ENCODE measurements around the gene FALEC.

The FALEC gene

GRCh38 chr1:150548324-150548631 is 32.7 kb downstream of the FALEC start:
- no peak for DNase-seq

- DNase-seq = peak; percentile 67
Observed at GRCh38 chr1:150548632-150549495, 33.3 kb downstream of the FALEC start, which contains the start of gene ADAMTSL4. Gene ADAMTSL4, plus strand, starts transcription at chr1:150549408. Its CDS starts 2,881 bp downstream, at chr1:150552289.

- DNase-seq = no peak
Observed at GRCh38 chr1:150549496-150550221, 34.1 kb downstream of the FALEC start.

DNA sequence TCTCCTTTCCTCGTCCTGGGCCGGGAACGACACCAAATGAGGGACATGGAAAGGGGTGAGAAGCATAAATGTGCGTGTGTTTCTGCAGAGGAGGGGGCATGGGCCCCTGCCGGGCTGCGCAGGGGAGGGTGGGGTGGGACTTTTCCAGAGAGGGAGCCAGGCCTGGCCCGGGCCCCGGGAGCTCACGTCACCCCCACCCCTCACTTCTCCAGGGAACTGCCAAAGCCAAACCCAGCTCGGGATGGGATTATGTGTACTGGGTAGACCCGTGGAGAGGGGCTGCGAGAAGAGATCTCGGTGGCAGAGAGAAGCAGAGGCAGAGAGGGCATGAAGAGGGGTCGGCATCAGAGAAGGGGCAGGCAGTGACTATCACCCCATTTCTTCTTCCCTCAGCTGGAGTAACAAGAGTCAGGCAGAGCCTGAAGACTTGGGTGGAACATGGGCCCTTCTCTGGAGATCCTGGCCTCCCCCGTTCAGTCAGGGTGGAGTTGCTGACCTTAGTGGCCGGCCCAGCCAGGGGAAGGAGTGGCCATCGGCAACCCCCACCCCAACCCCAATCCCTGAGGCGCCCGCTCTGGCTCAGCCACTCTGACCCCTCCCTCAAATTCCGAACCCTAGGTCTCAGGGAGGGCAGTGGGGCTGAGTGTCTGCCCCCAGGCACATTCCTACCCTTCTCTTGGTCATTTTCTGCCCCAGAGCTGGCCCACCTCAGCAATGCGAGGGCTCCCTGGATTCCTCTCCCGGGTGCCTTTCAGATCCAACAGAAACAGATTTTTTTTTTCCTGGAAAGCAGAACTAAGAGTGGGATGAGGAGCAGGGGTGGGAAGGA is 34.9 kb downstream of the FALEC start:
- peak; percentile 50 for DNase-seq

DNA sequence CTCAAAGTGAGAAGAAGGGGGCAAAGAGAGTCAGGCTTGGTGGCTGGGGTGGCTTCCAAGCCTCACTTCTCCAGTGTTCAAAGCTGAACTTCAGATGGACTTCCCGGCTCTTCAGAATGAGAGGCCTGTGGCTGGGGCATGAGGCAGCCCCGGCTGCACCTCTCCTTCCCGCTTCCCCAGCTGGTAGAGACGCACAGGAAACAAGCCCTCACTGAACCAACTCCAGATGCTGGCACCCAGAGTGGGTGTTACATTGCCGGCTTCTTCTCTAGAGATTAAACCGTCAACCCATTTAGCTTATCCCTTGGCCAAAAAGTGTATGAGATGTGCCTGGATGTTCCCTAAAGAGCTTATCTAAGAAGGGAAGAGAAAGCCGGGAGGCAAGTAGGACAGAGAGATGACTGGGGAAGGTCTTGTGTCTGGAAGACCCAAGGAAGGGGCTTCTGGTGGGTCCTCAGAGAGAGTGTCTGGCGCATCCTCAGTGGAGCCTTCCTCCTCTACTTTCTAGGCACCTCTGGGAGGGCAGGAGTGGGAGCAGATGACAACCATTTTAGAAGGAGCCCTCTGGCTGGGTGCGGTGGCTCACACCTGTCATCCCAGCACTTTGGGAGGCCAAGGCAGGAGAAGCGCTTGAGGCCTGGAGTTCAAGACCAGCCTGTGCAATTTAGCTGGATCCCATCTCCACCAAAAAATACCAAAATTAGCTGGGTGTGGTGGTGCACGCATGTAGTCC is 35.7 kb downstream of the FALEC start:
- no peak for DNase-seq

DNA sequence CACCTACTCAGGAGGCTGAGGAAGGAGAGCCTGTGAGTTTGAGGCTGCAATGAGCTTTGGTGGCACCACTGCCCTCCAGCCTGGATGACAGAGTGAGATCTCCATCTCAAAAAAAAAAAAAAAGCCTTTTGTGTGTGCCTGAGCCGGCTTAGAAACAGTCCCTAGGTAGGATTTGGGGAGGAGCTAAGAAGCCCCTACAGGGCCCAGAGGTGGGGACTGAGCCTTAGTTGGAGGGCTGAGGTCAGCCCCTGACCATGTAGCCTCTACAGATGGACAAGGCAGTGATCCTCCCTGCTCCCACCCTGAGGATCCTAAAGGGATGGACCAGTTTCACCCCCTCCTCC is 36.2 kb downstream of the FALEC start:
- DNase-seq = no peak

DNA sequence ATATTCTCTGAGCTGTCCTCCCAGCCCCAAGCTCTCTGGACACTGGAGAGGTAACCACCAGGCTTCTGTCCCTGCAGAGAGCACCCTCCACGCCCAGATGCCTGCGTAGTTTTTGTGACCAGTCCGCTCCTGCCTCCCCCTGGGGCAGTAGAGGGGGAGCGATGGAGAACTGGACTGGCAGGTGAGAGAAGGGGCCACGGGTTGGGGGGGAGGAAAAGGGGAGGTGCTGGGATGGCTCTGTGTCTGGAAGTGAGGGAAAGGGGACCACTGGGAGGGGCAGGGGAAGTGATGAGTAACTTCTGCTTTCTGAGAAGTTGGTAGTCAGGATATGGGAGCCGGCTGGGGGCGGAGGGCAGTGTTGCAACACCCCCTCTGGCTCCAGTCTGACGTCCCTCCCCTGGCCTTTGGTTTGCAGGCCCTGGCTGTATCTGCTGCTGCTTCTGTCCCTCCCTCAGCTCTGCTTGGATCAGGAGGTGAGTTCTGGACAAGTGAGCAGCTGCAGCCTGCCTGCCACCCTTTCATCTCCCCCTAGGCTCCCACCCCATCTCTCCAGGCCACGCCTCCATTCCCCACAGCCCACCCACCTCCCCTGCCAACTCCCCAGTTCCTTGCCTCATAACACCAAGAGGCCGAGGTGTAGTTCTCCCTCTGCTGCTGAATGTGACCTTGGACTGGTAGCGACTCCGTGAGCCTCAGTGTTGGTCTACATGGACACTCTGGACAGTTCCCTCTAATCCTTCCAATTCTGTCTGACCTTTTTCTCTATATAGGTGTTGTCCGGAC is 36.8 kb downstream of the FALEC start:
- DNase-seq = peak; percentile 93

DNA sequence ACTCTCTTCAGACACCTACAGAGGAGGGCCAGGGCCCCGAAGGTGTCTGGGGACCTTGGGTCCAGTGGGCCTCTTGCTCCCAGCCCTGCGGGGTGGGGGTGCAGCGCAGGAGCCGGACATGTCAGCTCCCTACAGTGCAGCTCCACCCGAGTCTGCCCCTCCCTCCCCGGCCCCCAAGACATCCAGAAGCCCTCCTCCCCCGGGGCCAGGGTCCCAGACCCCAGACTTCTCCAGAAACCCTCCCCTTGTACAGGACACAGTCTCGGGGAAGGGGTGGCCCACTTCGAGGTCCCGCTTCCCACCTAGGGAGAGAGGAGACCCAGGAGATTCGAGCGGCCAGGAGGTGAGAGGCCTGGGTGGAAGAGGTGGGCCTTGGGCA is 37.3 kb downstream of the FALEC start:
- DNase-seq = no peak

- DNase-seq = no peak
Observed at GRCh38 chr1:150553392-150554085, 38.0 kb downstream of the FALEC start.

DNA sequence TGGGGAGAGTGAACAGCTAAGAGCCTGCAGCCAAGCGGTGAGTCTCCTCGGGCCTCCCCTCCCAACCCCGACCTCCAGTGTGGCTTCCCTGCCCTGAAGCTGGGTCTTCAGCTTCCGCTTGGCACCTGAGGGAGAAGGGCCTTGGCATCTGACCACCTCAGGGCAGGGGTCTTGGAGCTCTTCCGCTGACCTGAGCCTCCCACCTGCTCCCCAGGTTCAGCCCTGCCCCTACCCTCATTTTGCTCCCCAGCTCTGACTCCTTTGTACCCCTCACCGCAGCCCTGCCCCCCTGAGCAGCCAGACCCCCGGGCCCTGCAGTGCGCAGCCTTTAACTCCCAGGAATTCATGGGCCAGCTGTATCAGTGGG is 38.5 kb downstream of the FALEC start:
- DNase-seq = no peak

DNA sequence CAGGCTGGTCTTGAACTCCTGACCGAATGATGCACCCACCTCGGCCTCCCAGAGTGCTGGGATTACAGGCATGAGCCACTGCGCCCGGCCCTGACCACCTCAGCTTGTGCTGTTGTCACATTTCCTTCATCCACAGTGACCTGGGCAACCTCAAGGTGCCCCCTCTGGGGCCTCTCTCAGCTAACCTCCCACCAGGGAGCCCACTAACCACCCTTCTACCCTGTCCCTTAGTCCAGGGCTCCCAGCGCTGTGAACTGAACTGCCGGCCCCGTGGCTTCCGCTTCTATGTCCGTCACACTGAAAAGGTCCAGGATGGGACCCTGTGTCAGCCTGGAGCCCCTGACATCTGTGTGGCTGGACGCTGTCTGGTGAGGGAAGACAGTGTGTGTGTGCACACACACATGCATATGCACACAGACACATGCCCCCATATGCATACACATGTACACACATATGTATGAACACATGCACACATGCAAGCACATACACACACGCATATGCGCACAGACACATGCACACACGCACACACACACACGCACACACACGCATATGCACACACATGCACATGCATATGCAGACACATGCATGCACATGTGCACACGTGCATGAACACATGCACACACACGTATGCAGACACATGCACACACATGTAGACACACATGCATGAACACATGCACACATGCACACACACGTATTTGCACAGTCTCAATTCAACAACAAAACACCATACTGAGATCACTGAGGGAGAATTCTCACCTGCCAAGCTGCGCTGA is 39.8 kb downstream of the FALEC start:
- no peak for DNase-seq

DNA sequence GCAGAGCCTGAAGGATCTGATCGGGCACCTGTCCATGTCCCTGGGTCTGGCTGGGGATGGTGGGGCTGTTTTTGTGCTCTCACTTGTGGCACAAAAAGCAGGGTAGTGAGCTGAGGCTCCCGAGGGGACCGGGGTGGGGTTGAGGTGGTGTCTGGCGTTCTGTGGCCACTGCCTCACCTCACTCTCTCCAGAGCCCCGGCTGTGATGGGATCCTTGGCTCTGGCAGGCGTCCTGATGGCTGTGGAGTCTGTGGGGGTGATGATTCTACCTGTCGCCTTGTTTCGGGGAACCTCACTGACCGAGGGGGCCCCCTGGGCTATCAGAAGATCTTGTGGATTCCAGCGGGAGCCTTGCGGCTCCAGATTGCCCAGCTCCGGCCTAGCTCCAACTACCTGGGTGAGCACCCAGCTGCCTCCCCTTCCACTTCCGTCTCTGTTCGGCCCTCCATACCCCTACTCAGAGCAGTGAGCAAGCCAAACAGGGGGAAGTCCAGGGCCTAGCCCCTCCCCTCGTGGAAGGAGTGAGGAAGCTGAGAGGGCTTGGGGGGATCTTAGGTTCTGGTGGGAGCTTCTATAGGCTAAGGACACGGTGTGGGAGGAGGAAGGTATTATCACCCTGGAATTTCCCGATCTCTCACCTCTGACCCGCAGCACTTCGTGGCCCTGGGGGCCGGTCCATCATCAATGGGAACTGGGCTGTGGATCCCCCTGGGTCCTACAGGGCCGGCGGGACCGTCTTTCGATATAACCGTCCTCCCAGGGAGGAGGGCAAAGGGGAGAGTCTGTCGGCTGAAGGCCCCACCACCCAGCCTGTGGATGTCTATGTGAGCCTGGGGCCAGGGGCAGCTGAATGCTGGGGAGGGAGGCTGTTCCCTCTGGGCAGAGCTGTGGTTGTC is 40.7 kb downstream of the FALEC start:
- DNase-seq = peak; percentile 0

- no peak for DNase-seq
Observed at GRCh38 chr1:150557065-150557600, 41.6 kb downstream of the FALEC start.

- DNase-seq = peak; percentile 1
Observed at GRCh38 chr1:150557813-150558212, 42.3 kb downstream of the FALEC start.

- DNase-seq = peak; percentile 1
Observed at GRCh38 chr1:150558303-150558704, 42.8 kb downstream of the FALEC start.

- DNase-seq = peak; percentile 2
Observed at GRCh38 chr1:150558761-150559655, 43.5 kb downstream of the FALEC start.

GRCh38 chr1:150559656-150560010 is 44.1 kb downstream of the FALEC start:
- DNase-seq = no peak

GRCh38 chr1:150560011-150560438 is 44.5 kb downstream of the FALEC start:
- DNase-seq = peak; percentile 7

Data from NCI-H226 (cell line).